Stomach (tissue), 9 donors: Measurements from ENCODE around the gene GAA. TPM values are rescaled to one million over a fixed set of nuclear protein-coding genes. Genes with fewer than 3 reads are reported as not detected.

ENCODE experiments used
- DNase-seq, 2 donors: peaks; one replicate each; pipeline versions ENCODE4 v3.0.0 to v3.0.0-alpha.2; 2013 to 2019
- H3K27ac ChIP-seq, 5 donors: fragments of 200-600 bp in 4 of 5; sonication (generic) in 4 of 5; one replicate each; pipeline ENCODE4 v1.5.1; 2013 to 2019; ENCODE audit warnings: mild to moderate bottlenecking in 1 of 5, moderate library complexity in 1 of 5
- H3K27me3 ChIP-seq, 3 donors: fragments of 200-600 bp; sonication (generic); one replicate each; pipeline ENCODE4 v1.5.1; 2017 to 2019; ENCODE audit warnings: mixed run types in 1 of 3
- H3K36me3 ChIP-seq, 4 donors: fragments of 200-600 bp; sonication (generic); 1 replicate in 3 of 4; 2 replicates in 1 of 4; pipeline ENCODE4 v1.5.1; 2016 to 2019
- H3K4me1 ChIP-seq, 4 donors: fragments of 200-600 bp; sonication (generic); one replicate each; pipeline ENCODE4 v1.5.1; 2016 to 2019
- H3K4me3 ChIP-seq, 4 donors: fragments of 200-600 bp; sonication (generic) in 3 of 4; one replicate each; pipeline ENCODE4 v1.5.1; 2016 to 2019; ENCODE audit warnings: mild to moderate bottlenecking in 1 of 4
- H3K9me3 ChIP-seq, 4 donors: fragments of 200-600 bp; sonication (generic); one replicate each; pipeline ENCODE4 v1.5.1; 2016 to 2019
- CTCF ChIP-seq, 7 experiments: fragments of 450-650 bp in 4 of 7; fragments of 200-600 bp in 3 of 7; sonication (generic) in 3 of 7; IDR thresholded peaks; one replicate each; pipeline ENCODE4 v1.5.1; 2016 to 2019; ENCODE audit warnings: antibody characterized with exemption in 7 of 7, control low read depth in 2 of 7, mild to moderate bottlenecking in 1 of 7
- EP300 ChIP-seq: sonication (generic); formaldehyde crosslinking; IDR thresholded peaks from one replicate; pipeline ENCODE4 v1.6.1; 2017; ENCODE audit warnings: antibody characterized with exemption
- POLR2A ChIP-seq, 4 donors: fragments of 450-650 bp; IDR thresholded peaks; one replicate each; pipeline ENCODE4 v1.6.1; 2016; ENCODE audit warnings: antibody characterized with exemption in 4 of 4, control low read depth in 2 of 4, mild to moderate bottlenecking in 1 of 4, moderate library complexity in 1 of 4
- POLR2AphosphoS5 ChIP-seq, 3 donors: sonication (generic); formaldehyde crosslinking; IDR thresholded peaks; one replicate each; pipeline ENCODE4 v1.6.1; 2016; ENCODE audit warnings: antibody characterized with exemption in 3 of 3
- WGBS, 5 donors: extraction: QIAGEN DNeasy Blood & Tissue Kit in 3 of 5; methylation state at CpG; one replicate each; pipeline versions ENCODE4 v1.1.5 to v1.1.7; 2013 to 2018; 5-methylcytosine and 5-hydroxymethylcytosine counted together
- intact Hi-C: fragments of 100-400 bp; cut with DNase I; formaldehyde crosslinking; loops from one replicate; pipeline ENCODE4 v1.15.1; 2023; ENCODE audit warnings: low total_unique reads
- polyA plus RNA-seq, 3 donors: library from polyadenylated mRNA; stranded (reverse); fragments of 200-250 nt; gene quantifications; one replicate each; pipeline ENCODE4 v1.2.3, GENCODE V29; 2013
- total RNA-seq, 5 donors: library from RNA; depleted of rRNA; stranded (reverse); fragments of >200 nt; gene quantifications; one replicate each; pipeline versions ENCODE4 v1.1.0 to v1.2.3, GENCODE V29; 2014 to 2016
- donor health status: healthy with polysubstance abuse.
- donor health status: Bipolar disorder and iron deficiency.
- donor health status: healthy.

Gene GAA
- total and polyA plus RNA-seq, 8 donors, result 9.6 to 63.4 (median 22.0) TPM

GRCh38 chr17:80104956-80105375, 3.6 kb downstream of the GAA start:
- WGBS, 5 donors, result 80 to 89% (median 83%) methylated on average over 18 of the region's 18 CpGs
- Histone ChIP-seq H3K4me3 (no peak overlapping the region), H3K9me3 (no peaks in the 10 kb centered on the region), H3K4me1 (peaks cover 7 to 30% (median 13%) of the 10 kb centered on the region in 4 donors), H3K27ac (no peak overlapping the region), H3K27me3 (no peaks in the 10 kb centered on the region), H3K36me3 (peaks cover 0 to 34% (median 12%) of the 10 kb centered on the region in 4 donors)
- no peak for TF ChIP-seq EP300
- TF ChIP-seq POLR2AphosphoS5 (IDR thresholded peaks at IDR 0.05), result no peak
- TF ChIP-seq CTCF (IDR thresholded peaks at IDR 0.05), result no peak
- no peak for TF ChIP-seq POLR2A (IDR thresholded peaks at IDR 0.05)
- intact Hi-C loops, result no loop called here
- peak in 1 of 2 donors; percentile 11 for DNase-seq

GRCh38 chr17:80105762-80106161, 4.4 kb downstream of the GAA start:
- no peaks in the 10 kb centered on the region for H3K9me3 ChIP-seq
- 28 to 50% (median 41%) methylated on average over 20 to 29 of the region's 29 CpGs for WGBS, 5 donors
- DNase-seq, result peak; percentile 43 to 77

DNA sequence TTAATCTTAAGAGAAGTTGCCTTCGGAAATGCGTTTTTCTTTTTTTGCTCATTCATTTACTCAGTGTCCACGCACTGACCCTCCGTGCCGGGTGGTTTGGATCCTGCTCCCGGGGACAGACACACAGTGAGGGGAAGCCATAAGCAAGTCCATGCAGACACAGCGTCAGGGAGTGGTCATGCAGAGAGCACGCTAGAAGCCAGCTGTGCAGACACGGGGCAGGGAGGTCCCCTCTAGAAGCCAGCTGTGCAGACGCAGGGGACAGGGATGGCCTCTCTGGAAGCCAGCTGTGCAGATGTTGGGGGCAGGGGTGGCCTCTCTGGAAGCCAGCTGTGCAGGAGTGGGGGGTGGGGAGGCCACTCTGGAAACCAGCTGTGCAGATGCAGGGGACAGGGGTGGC, 4.8 kb downstream of the GAA start:
- Histone ChIP-seq H3K4me1 (peaks cover 7 to 21% (median 12%) of the 10 kb centered on the region in 4 donors), H3K9me3 (no peaks in the 10 kb centered on the region), H3K27me3 (no peaks in the 10 kb centered on the region), H3K27ac (no peak overlapping the region), H3K36me3 (peaks cover 0 to 39% (median 15%) of the 10 kb centered on the region in 4 donors), H3K4me3 (no peak overlapping the region)
- TF ChIP-seq CTCF (IDR thresholded peaks at IDR 0.05) (no peak), POLR2A (IDR thresholded peaks at IDR 0.05) (no peak), EP300 (no peak), POLR2AphosphoS5 (IDR thresholded peaks at IDR 0.05) (no peak)
- peak in 1 of 2 donors; percentile 54 for DNase-seq
- 51 to 74% (median 61%) methylated on average over 9 to 10 of the region's 10 CpGs for WGBS, 5 donors
- intact Hi-C loops, result no loop called here

More at GRCh38 chr17:80105762-80106161, 4.4 kb downstream of the GAA start:
- TF ChIP-seq POLR2A (IDR thresholded peaks at IDR 0.05), result no peak
- TF ChIP-seq POLR2AphosphoS5 (IDR thresholded peaks at IDR 0.05), result no peak
- TF ChIP-seq CTCF (IDR thresholded peaks at IDR 0.05), result no peak
- no peak for TF ChIP-seq EP300
- intact Hi-C loops, result no loop called here
- no peak overlapping the region for H3K4me3 ChIP-seq
- peaks cover 7 to 25% (median 12%) of the 10 kb centered on the region in 4 donors for H3K4me1 ChIP-seq
- no peaks in the 10 kb centered on the region for H3K27me3 ChIP-seq
- H3K27ac ChIP-seq, result no peak overlapping the region
- H3K36me3 ChIP-seq, result peaks cover 0 to 35% (median 13%) of the 10 kb centered on the region in 4 donors

GRCh38 chr17:80106751-80107150, 5.4 kb downstream of the GAA start:
- H3K4me1 ChIP-seq, result peaks cover 7 to 21% (median 11%) of the 10 kb centered on the region in 4 donors
- WGBS, 5 donors, result 53 to 72% (median 67%) methylated on average over 12 of the region's 12 CpGs
- TF ChIP-seq POLR2A (IDR thresholded peaks at IDR 0.05), result no peak
- TF ChIP-seq POLR2AphosphoS5 (IDR thresholded peaks at IDR 0.05), result no peak
- H3K36me3 ChIP-seq, result peaks cover 0 to 44% (median 17%) of the 10 kb centered on the region in 4 donors
- H3K9me3 ChIP-seq, result no peaks in the 10 kb centered on the region
- intact Hi-C loops, result no loop called here
- no peak overlapping the region for H3K4me3 ChIP-seq
- no peak for DNase-seq
- no peaks in the 10 kb centered on the region for H3K27me3 ChIP-seq
- H3K27ac ChIP-seq, result no peak overlapping the region
